ENCODE measurements around the gene LRRC26. TPM values are rescaled to one million over a fixed set of nuclear protein-coding genes. Genes with fewer than 3 reads are reported as not detected.
"Not testable (repeated sequence)": the region's sequence is repeated elsewhere in the genome, so short reads cannot be mapped to it uniquely, and the experiment has no call there.

LRRC26 gene
- total RNA-seq, 1 experiment from 2014 or later: 1.3 TPM

GRCh38 chr9:137145731-137146526 lies 23.9 kb downstream of the LRRC26 start:
- no peak for DNase-seq (ENCODE audit: low spot score)
- in situ Hi-C loops (cut with HindIII; ENCODE audit: low sequenced_read_pairs): no loop called here

DNA sequence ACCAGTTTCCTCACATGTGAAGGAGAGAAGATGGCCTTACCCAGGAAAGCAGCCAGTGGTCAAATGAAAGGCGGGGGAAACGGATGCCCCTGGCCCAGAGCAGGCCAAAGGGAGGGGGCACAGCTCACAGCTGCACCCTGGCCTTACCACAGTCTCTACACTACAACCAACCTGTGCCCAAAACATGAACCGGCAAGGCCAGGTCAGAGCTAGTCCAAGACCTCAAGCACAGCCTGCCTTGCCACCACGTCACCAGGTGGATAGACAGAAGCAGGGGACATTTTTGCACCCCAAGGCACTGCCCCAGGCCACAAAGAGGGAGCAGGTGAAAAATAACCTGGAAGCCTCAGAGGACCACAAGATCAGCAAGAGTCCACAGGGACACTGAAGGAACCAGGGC lies 26.4 kb downstream of the LRRC26 start:
- in situ Hi-C loops (cut with HindIII; ENCODE audit: low sequenced_read_pairs): no loop called here
- DNase-seq (ENCODE audit: low spot score): no peak

DNA sequence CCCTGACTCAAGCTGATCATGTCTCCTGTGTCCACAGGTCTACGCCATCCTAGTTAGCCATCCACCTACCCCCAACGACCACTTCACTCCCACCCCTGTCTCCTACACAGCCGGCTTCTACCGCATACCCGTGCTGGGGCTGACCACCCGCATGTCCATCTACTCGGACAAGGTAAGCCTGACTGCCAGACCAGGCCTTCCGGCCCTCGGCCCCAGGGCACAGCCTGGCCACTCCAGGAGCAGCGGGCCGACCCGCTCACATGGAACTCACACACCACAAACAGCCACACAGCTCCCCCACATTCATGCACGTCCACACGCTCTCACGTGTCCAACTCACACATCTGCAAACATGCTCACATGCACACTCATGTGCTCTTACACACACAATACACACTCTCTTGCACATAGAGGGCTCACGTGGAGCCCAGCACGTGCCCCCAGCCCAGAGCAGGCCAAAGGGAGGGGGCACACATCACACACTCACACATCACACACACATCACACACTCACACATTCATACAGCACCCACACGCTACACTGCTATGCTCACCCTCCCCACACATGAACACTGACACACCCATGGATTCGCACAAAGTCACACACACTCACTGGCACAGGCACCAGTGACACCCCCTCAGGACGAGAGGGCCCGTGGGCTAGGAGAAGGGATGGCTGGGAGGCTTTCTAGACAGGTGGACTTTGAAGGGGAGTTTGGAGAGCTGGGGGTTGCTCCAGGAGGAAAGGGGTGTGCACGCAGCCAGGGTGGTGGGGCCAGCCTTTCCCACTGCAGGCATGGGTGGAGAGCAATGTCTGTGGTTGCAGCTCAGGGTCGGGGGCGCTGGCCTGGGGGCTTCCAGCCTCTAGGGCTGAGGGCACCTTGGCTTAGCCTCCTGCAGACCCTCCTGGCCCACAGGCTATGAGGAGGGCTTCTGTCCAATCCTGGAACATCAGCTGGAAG lies 27.6 kb downstream of the LRRC26 start:
- in situ Hi-C loops (cut with HindIII; ENCODE audit: low sequenced_read_pairs): no loop called here
- DNase-seq (ENCODE audit: low spot score): no peak

- DNase-seq (ENCODE audit: low spot score): no peak
- in situ Hi-C loops (cut with HindIII; ENCODE audit: low sequenced_read_pairs): no loop called here
Observed at GRCh38 chr9:137141050-137141810, 28.6 kb downstream of the LRRC26 start.

DNA sequence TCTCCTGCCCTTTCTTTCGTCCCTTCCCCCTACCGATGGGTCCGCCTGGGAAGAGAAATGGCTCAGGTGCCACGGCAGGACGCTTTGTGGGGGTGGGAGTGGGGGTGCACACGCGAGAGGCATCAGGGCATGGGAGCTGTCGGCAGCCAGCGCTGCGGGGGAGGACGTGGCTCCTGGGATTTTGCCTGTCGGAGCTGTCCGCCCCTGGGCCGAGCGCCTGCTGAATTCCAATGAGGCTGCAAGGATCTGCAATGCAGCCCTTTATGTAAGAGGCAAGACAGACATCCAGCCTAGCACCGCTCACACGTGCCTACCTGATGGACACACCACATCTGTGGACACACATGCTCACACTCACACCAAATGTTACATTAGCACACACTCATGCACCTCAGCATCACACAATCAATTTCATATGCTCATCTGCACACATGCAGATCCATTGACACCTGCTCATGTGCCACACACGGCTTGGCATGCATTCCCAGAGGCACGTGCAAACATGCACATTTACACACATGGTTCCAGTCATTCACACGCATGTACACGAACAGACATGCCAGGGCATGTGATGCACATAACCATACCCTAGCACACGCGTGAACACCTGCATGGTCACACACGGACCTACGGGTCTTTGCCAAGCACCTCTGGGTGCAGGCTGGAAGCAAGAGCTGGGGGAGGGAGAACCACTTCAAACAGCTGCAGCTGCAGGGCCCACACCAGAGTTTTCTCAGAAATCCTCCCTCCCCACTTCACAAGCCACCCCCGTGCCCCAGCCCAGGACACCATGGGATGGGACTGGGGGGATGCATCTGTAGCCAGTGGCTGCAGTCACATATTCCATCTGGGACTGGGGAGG lies 29.5 kb downstream of the LRRC26 start:
- peak; percentile 51 for DNase-seq (ENCODE audit: low spot score)

DNA sequence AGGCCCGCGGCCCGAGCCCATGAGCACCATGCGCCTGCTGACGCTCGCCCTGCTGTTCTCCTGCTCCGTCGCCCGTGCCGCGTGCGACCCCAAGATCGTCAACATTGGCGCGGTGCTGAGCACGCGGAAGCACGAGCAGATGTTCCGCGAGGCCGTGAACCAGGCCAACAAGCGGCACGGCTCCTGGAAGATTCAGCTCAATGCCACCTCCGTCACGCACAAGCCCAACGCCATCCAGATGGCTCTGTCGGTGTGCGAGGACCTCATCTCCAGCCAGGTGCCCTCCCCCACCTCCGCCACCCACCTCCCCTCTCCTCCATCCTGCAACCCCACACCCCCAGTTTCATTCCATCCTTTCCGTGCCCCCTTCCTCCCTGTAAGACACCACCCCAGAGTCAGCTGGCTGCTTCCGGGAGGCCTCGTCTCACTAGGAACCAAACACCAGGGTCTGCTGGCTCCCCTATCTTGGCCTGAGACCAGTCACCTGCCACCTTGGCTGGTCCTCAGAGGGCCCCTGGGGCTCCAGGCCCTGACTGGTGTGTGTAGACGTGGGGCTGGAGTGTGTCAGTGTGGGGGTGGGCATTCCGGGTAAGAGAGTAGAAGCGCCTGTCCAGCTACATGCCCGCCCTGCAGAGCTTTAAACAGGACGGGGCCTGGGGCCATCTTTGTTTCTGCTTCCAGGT lies 30.2 kb downstream of the LRRC26 start:
- in situ Hi-C loops (cut with HindIII; ENCODE audit: low sequenced_read_pairs): no loop called here
- DNase-seq (ENCODE audit: low spot score): peak; percentile 42

More for the DNA sequence above, 29.5 kb downstream of the LRRC26 start:
- in situ Hi-C loops (cut with HindIII; ENCODE audit: low sequenced_read_pairs): no loop called here

GRCh38 chr9:137138722-137139467 lies 31.0 kb downstream of the LRRC26 start, which contains the start of gene GRIN1:
Gene GRIN1, plus strand, starts transcription at chr9:137139154. Its CDS starts 333 bp downstream, at chr9:137139487.
- DNase-seq (ENCODE audit: low spot score): peak; percentile 69
- in situ Hi-C loops (cut with HindIII; ENCODE audit: low sequenced_read_pairs): no loop called here

- in situ Hi-C loops (cut with HindIII; ENCODE audit: low sequenced_read_pairs): no loop called here
- peak; percentile 91 for DNase-seq (ENCODE audit: low spot score)
Observed at GRCh38 chr9:137138058-137138721, 31.7 kb downstream of the LRRC26 start.

DNA sequence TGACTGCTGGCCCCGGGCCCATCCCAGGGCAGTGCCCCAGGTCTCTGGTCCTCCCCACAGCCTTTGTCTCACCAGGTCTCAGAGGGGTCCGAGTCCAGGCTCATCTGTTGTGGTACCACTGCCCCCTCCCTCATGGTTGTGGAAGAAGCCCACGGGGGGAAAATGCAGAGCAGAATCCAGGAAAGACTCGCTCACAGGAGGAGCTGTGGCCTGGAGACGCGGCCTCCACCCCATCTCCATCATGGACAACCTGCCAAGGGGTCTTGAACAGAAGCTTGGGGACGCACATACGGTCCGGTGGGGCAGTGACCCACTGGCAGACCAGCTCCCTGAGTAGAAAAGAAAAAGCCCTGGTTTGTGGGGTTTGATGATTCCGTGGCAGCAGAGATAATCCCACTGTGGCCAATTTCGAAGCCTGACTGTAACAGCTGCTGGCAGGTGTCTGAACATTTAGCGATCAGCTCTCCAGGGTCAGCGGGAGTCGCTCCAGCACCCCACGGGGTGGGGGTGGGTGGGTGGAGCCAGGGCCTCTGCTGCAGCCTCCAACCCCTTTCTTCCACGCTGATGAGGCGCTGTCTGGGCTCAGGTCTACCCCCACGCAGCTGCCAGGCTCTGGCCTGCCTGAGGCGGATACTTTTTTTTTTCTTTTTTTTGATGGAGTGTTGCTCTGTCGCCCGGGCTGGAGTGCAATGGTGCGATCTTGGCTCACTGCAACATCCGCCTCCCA lies 32.8 kb downstream of the LRRC26 start:
- DNase-seq (ENCODE audit: low spot score): no peak
- in situ Hi-C loops (cut with HindIII; ENCODE audit: low sequenced_read_pairs): no loop called here

DNA sequence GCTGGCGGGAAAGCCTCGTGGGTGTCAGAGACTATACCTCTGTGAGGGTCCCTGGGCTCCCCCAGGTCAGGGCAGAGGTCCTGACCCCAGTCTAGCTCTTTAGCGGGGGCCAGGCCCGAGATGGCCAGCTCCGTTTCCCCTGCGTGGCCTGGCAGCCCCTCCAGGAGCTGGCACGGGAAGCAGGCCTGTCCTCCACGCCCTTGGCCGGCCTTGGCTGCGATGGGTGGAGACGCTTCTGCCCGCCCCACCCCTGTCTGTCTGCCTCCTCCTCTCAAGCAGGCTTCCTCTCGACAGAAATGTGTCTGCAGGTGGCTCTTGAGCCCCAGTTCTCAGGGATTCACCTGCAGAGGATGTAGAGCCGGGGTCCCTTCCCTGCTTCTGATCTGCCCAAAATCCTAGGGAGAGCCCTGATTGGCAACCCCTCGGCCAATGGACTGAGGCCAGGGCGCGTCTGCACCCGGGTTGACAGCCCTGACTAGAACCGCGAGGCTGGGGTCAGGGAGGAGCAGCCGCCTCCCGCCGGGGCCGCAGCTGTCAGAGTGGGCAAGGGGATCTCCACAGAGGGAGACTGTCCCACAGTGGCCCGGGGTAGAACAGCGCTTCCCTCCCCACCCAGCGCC lies 33.5 kb downstream of the LRRC26 start:
- peak; percentile 63 for DNase-seq (ENCODE audit: low spot score)
- in situ Hi-C loops (cut with HindIII; ENCODE audit: low sequenced_read_pairs): no loop called here

- in situ Hi-C loops (cut with HindIII; ENCODE audit: low sequenced_read_pairs); DNase-seq (ENCODE audit: low spot score): not testable (repeated sequence)
Observed at GRCh38 chr9:137135154-137135553, 34.7 kb downstream of the LRRC26 start.

GRCh38 chr9:137134191-137134590 lies 35.7 kb downstream of the LRRC26 start:
- in situ Hi-C loops (cut with HindIII; ENCODE audit: low sequenced_read_pairs): no loop called here
- DNase-seq (ENCODE audit: low spot score): no peak

GRCh38 chr9:137130176-137130755 lies 39.6 kb downstream of the LRRC26 start:
- DNase-seq (ENCODE audit: low spot score): no peak
- in situ Hi-C loops (cut with HindIII; ENCODE audit: low sequenced_read_pairs): no loop called here

DNA sequence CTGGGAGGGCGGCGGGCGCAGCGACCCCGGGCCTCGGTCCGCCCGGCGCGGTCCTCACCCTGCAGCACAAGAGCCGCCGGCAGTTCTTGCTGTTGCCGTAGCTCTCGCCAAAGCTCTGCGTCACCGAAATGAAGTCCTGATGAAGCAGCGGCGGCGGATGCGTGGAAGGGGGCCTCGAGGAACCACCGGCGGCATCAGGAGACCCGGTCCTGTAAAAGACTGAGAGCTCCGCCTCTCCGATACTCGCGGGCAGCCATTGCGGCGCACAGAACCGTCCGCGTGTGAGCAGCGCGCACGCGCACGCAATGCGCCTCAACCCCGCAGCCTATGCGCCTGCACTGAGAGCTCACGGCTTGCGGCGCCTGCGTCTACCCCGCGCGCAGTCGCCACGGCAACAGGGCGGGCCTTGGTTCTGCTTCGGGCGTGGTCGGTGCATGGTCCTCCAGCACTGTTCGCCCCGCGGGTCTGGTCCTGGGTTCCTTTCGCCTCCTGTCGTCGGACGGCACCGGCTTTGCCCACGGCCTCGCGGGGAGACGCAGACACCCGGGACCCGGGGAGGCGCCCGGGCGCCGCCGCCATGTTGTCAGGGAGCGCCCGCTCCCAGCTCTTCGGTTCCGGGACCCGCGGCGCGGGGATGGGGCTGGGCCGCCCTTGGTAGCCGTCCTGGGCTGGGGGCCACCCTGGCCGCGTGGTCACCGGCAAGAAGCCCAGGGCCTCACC lies 40.2 kb downstream of the LRRC26 start:
- DNase-seq (ENCODE audit: low spot score): peak; percentile 92
- in situ Hi-C loops (cut with HindIII; ENCODE audit: low sequenced_read_pairs): no loop called here

Data from G401 (cell line).